Type B pancreatic cell (in vitro differentiated cells): Measurements from ENCODE around the gene COL23A1. TPM values are rescaled to one million over a fixed set of nuclear protein-coding genes. Genes with fewer than 3 reads are reported as not detected.

ENCODE experiments used
- DNase-seq: peaks from one replicate; pipeline ENCODE4 v3.0.0; 2021; ENCODE audit warnings: mixed read lengths; ENCODE audit not compliant: unreplicated experiment; ENCODE audit errors: extremely low spot score
- H3K27ac Mint-ChIP-seq: 2 replicates; pipeline ENCODE4 v1.8.0; 2021; ENCODE audit warnings: mild to moderate bottlenecking, mixed read lengths
- H3K27me3 Mint-ChIP-seq: 2 replicates; pipeline ENCODE4 v1.8.0; 2021; ENCODE audit warnings: mixed read lengths
- H3K36me3 Mint-ChIP-seq: 2 replicates; pipeline ENCODE4 v1.8.0; 2021; ENCODE audit warnings: mixed read lengths
- H3K4me1 Mint-ChIP-seq: one replicate; pipeline ENCODE4 v1.8.0; 2021; ENCODE audit warnings: mixed read lengths; ENCODE audit not compliant: unreplicated experiment
- H3K4me3 Mint-ChIP-seq: 2 replicates; pipeline ENCODE4 v1.8.0; 2021; ENCODE audit warnings: mild to moderate bottlenecking, mixed read lengths
- H3K9me3 Mint-ChIP-seq: 2 replicates; pipeline ENCODE4 v1.8.0; 2021; ENCODE audit warnings: mixed read lengths
- CTCF ChIP-seq: fragments of 200-600 bp; sonication (generic); conservative IDR thresholded peaks from 2 replicates; pipeline ENCODE4 v1.5.0; 2021; ENCODE audit warnings: antibody characterized with exemption, mild to moderate bottlenecking
- total RNA-seq: library from RNA; stranded (reverse); gene quantifications from 2 replicates; pipeline ENCODE4 v1.2.1, GENCODE V29; 2021; ENCODE audit warnings: low replicate concordance

Gene COL23A1
- total RNA-seq, 1 donor from 2014 or later: 15.5 TPM

GRCh38 chr5:178627259-178627598 lies 37.0 kb upstream of the COL23A1 start:
- Mint-ChIP-seq H3K27me3 (no peaks in the 10 kb centered on the region), H3K4me1 (peaks cover 34% of the 10 kb centered on the region), H3K27ac (peak overlapping the region; percentile 99), H3K4me3 (peak overlapping the region; percentile 95), H3K9me3 (no peaks in the 10 kb centered on the region), H3K36me3 (peaks cover 5% of the 10 kb centered on the region)
- peak; percentile 74 for DNase-seq
- TF ChIP-seq CTCF: no peak

DNA sequence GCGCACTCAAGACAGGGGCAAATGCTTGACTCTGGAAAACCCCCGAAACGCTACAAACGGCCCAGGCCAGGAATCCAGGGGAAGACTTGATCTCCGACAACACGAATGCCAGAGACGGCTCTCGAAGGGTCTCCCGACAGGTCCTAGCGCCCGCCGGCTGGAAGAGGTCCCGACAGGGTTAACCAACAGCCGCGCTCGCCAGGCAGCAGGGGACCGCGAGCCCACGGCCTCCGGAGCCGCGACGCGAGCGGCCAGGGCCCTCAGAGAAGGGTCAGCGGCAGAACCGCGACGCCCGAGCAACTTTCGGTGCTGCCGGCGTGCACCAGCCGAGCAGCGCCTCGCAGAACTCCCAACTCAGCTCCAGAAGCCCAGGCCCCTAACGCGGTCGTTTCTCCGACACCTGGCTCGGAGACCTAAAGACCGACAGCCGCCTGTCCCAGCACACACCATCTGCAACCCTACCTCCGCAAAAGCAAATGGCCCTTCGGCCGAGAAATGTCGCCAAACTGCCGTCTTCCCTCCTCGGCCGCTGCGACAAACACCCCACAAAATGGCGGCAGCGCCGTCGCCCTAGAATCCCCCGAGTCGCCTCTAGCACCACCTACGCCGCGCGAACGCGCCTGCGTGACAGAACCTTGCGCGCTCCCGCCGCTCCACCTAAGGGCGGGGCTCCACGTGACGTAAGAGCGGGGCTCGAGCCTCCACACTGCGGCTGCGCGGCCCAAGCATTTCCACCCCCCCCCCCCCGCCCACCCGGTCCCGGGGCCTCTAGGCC lies 36.5 kb upstream of the COL23A1 start, which contains the start of gene CLK4:
Gene CLK4, minus strand, starts transcription at position 567 of the 775 bp plus-strand sequence. CDS start 3,634 bp downstream, outside the sequence.
- peaks cover 5% of the 10 kb centered on the region for H3K36me3 Mint-ChIP-seq
- H3K27ac Mint-ChIP-seq: peak within 1 kb of the TSS; percentile 99
- H3K27me3 Mint-ChIP-seq: no peaks in the 10 kb centered on the region
- no peaks in the 10 kb centered on the region for H3K9me3 Mint-ChIP-seq
- peaks cover 32% of the 10 kb centered on the region for H3K4me1 Mint-ChIP-seq
- TF ChIP-seq CTCF: no peak
- peak within 1 kb of the TSS; percentile 95 for H3K4me3 Mint-ChIP-seq
- DNase-seq: peak; percentile 96

DNA sequence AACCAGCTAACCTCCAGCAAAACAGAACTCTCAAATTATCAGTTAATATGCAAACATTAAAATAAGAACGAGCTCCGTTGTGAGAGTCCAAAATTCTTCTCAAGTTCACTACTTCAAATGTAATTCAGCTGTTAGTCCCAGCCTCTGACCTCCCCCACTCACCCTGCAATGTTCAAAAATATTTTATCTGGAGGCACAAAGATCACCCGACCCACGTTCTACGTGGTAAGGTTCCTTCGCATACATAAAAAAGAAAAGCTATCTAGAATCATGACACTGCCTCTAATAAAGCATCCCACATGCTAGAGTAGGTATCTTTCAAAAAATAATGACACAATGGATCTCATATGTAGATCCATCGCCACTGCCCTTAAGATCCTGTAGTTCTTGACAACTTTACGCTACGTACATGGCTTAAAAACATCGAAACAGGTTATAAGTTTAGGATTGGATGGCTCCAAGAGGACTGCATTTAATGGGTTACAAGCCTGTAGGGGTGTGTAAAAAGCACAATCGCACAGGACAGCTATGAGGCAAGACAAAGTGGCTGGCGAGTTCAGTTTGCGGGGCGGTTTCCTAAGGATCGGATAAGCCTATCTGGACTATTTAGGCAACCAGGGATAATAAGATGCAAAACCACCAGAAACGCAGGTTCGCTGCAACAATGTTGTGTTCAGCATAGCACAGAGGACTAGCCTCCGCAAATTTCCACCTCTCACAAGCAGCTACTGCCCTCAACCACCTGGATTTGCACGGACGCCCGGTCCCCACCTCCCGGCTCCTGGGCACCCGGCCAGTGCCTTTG lies 35.7 kb upstream of the COL23A1 start:
- Mint-ChIP-seq H3K27ac (peak overlapping the region; percentile 99), H3K27me3 (no peaks in the 10 kb centered on the region), H3K4me3 (peak overlapping the region; percentile 95), H3K36me3 (peaks cover 6% of the 10 kb centered on the region), H3K4me1 (peaks cover 32% of the 10 kb centered on the region), H3K9me3 (no peaks in the 10 kb centered on the region)
- TF ChIP-seq CTCF: no peak
- DNase-seq: no peak

DNA sequence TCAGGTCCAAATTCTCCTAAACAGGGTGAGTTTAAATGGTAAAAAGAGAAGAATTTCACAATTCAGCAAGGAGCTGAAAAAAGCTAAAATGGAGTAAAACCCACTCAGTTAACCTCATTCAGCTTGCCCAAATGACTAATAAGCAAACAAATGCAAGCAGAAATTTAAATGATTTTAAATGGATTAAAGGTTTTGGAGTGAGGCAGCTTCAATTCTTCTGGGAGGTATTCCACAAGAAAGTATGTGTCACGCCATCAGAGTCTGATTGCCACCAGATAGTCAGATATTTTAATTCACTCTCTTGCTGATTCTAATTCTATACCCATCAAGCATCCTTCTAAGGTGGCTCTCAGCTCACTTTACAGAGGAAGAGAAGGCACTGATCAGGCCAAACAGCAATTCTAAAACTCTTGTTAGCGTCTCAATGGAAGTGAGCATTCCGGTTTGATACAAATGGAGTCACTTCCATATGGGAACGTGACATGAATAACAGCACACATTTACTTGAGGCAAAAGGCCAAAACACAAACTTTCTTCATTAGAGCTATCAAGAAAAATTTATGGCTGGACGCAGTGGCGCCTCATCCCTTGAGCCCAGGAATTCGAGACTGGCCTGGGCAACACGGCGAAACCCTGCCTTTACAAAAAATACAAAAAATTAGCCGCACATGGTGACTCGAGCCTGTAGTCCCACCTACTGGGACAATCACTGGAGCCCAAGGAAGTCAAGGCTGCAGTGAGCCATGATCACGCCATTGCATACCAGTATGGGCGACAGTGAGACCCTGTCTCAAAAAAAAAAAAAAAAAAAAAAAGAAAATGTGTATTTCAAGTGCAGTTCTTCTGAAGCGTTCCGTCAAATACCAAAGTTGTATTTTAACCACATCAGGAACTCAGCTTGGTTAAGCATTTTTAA lies 34.7 kb upstream of the COL23A1 start:
- H3K4me1 Mint-ChIP-seq: peaks cover 25% of the 10 kb centered on the region
- no peak for TF ChIP-seq CTCF
- H3K9me3 Mint-ChIP-seq: no peaks in the 10 kb centered on the region
- H3K27ac Mint-ChIP-seq: peak overlapping the region; percentile 99
- H3K36me3 Mint-ChIP-seq: peaks cover 16% of the 10 kb centered on the region
- DNase-seq: no peak
- peak overlapping the region; percentile 95 for H3K4me3 Mint-ChIP-seq
- no peaks in the 10 kb centered on the region for H3K27me3 Mint-ChIP-seq

DNA sequence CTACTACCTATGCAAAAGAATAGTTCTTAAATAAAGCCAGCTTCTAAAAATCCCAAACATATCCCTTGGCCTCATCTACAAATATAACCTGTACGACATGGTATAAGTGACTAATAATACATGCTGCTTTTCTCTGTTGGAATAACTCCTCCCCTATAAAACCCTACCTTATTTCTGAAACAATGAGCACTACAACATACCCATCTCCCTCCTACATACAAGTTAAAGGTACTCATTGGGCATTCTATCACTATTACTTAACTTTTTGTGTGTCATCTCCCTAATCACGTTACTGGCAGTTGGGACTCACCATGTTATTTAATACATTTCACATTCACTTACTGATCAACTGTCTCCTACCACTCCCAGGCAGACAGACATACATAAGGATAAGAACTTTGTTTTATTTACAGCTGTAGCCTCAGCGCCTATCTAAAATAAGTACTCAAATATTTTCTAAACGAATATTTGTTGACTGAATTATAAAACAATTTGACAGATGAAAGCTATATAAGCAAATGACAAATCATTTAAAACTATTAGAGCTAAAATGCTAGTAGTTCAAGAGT lies 32.6 kb upstream of the COL23A1 start:
- H3K27ac Mint-ChIP-seq: no peak overlapping the region
- peaks cover 12% of the 10 kb centered on the region for H3K4me1 Mint-ChIP-seq
- H3K9me3 Mint-ChIP-seq: no peaks in the 10 kb centered on the region
- H3K27me3 Mint-ChIP-seq: no peaks in the 10 kb centered on the region
- H3K4me3 Mint-ChIP-seq: no peak overlapping the region
- peaks cover 26% of the 10 kb centered on the region for H3K36me3 Mint-ChIP-seq
- no peak for TF ChIP-seq CTCF
- DNase-seq: no peak
